Vagina (tissue), 2 donors: Measurements from ENCODE around the gene VMAC.

Source experiments
- POLR2A ChIP-seq, 2 donors: fragments of 450-650 bp; IDR thresholded peaks; one replicate each; pipeline ENCODE4 v1.6.1; 2017; ENCODE audit warnings: antibody characterized with exemption in 2 of 2, mild to moderate bottlenecking in 2 of 2, moderate library complexity in 2 of 2
- POLR2AphosphoS5 ChIP-seq, 2 donors: sonication (generic); formaldehyde crosslinking; IDR thresholded peaks; one replicate each; pipeline ENCODE4 v1.9.0; 2017; ENCODE audit warnings: antibody characterized with exemption in 2 of 2, mild to moderate bottlenecking in 2 of 2, low read depth in 1 of 2; ENCODE audit not compliant: insufficient read depth in 1 of 2
- TF ChIP-seq, protein P1 (sequence below), 3 experiments: fragments of 450-650 bp in 2 of 3; fragments of 200-600 bp in 1 of 3; sonication (generic) in 1 of 3; IDR thresholded peaks; one replicate each; pipeline ENCODE4 v1.5.1; 2017 to 2019; ENCODE audit warnings: antibody characterized with exemption in 3 of 3, mild to moderate bottlenecking in 2 of 3, moderate library complexity in 2 of 3

GRCh38 chr19:5891572-5891937 lies 13.1 kb upstream of the VMAC start:
- TF ChIP-seq POLR2A (IDR thresholded peaks at IDR 0.05) = no peak
- TF ChIP-seq, protein P1, sequence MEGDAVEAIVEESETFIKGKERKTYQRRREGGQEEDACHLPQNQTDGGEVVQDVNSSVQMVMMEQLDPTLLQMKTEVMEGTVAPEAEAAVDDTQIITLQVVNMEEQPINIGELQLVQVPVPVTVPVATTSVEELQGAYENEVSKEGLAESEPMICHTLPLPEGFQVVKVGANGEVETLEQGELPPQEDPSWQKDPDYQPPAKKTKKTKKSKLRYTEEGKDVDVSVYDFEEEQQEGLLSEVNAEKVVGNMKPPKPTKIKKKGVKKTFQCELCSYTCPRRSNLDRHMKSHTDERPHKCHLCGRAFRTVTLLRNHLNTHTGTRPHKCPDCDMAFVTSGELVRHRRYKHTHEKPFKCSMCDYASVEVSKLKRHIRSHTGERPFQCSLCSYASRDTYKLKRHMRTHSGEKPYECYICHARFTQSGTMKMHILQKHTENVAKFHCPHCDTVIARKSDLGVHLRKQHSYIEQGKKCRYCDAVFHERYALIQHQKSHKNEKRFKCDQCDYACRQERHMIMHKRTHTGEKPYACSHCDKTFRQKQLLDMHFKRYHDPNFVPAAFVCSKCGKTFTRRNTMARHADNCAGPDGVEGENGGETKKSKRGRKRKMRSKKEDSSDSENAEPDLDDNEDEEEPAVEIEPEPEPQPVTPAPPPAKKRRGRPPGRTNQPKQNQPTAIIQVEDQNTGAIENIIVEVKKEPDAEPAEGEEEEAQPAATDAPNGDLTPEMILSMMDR (IDR thresholded peaks at IDR 0.05) = no peak
- peak in 1 of 2 donors; percentile 3 for TF ChIP-seq POLR2AphosphoS5 (IDR thresholded peaks at IDR 0.05; ENCODE audit: insufficient read depth in 1 of 2, low read depth in 1 of 2)
